CD14-positive monocyte (primary cell): Measurements from ENCODE around the gene LIPE. TPM values are rescaled to one million over a fixed set of nuclear protein-coding genes. Genes with fewer than 3 reads are reported as not detected.

Source experiments
- DNase-seq, 3 donors: peaks; one replicate each; pipeline ENCODE4 v3.0.0-alpha.2; 2011 to 2022
- H2AFZ ChIP-seq: 2 replicates; pipeline ENCODE4 v1.6.0; 2012; ENCODE audit warnings: mild to moderate bottlenecking, low read depth, low read length, inconsistent platforms; ENCODE audit not compliant: insufficient read depth, poor library complexity, severe bottlenecking
- H3K27ac ChIP-seq, 2 donors: 1 replicate in 1 of 2; 2 replicates in 1 of 2; pipeline ENCODE4 v1.5.1; 2012 to 2013; ENCODE audit warnings: low read length in 2 of 2, control low read depth in 1 of 2, inconsistent platforms in 1 of 2, low read depth in 1 of 2, mild to moderate bottlenecking in 1 of 2
- H3K27me3 ChIP-seq, 2 donors: one replicate each; pipeline versions ENCODE4 v1.6.0 to v1.6.1; 2011 to 2013; ENCODE audit warnings: low read length in 2 of 2; ENCODE audit not compliant: control insufficient read depth in 2 of 2, insufficient read depth in 2 of 2
- H3K36me3 ChIP-seq, 2 donors: replicated peaks in 1 of 2; 1 replicate in 1 of 2; 2 replicates in 1 of 2; pipeline versions ENCODE4 v1.5.1 to v1.6.1; 2012 to 2013; ENCODE audit warnings: low read length in 2 of 2, control low read depth in 1 of 2, inconsistent platforms in 1 of 2, mild to moderate bottlenecking in 1 of 2; ENCODE audit not compliant: insufficient read depth in 2 of 2, control insufficient read depth in 1 of 2
- H3K4me1 ChIP-seq, 2 donors: 1 replicate in 1 of 2; 2 replicates in 1 of 2; pipeline versions ENCODE4 v1.5.1 to v1.6.1; 2012 to 2013; ENCODE audit warnings: low read length in 2 of 2, control low read depth in 1 of 2, inconsistent platforms in 1 of 2, mild to moderate bottlenecking in 1 of 2, moderate library complexity in 1 of 2; ENCODE audit not compliant: insufficient read depth in 2 of 2, control insufficient read depth in 1 of 2
- H3K4me2 ChIP-seq: replicated peaks from 2 replicates; pipeline ENCODE3; 2012; ENCODE audit warnings: low read length, moderate library complexity, mild to moderate bottlenecking; ENCODE audit not compliant: poor library complexity, severe bottlenecking; ENCODE audit errors: extremely low read depth
- H3K4me3 ChIP-seq, 3 experiments: fragments of 200-600 bp in 1 of 3; sonication (generic) in 1 of 3; replicated peaks in 1 of 3; 1 replicate in 2 of 3; 2 replicates in 1 of 3; pipeline ENCODE4 v1.5.1; 2011 to 2013; ENCODE audit warnings: low read length in 3 of 3, mild to moderate bottlenecking in 3 of 3, control low read depth in 2 of 3, low read depth in 2 of 3, inconsistent platforms in 1 of 3, moderate library complexity in 1 of 3
- H3K79me2 ChIP-seq: 2 replicates; pipeline ENCODE4 v1.6.0; 2012; ENCODE audit warnings: mild to moderate bottlenecking, control low read depth, inconsistent platforms, low read length, moderate library complexity; ENCODE audit not compliant: insufficient read depth
- H3K9ac ChIP-seq: 2 replicates; pipeline ENCODE4 v1.6.0; 2017; ENCODE audit warnings: low read length, mild to moderate bottlenecking; ENCODE audit not compliant: insufficient read depth, poor library complexity, severe bottlenecking
- H3K9me3 ChIP-seq, 2 donors: replicated peaks in 1 of 2; 1 replicate in 1 of 2; 2 replicates in 1 of 2; pipeline versions ENCODE4 v1.5.1 to v1.6.1; 2012 to 2013; ENCODE audit warnings: low read length in 2 of 2, control low read depth in 1 of 2; ENCODE audit not compliant: control insufficient read depth in 1 of 2, insufficient read depth in 1 of 2
- H4K20me1 ChIP-seq: 2 replicates; pipeline ENCODE4 v1.6.0; 2012; ENCODE audit warnings: mild to moderate bottlenecking, low read length, control low read depth, moderate library complexity; ENCODE audit not compliant: insufficient read depth
- H3K27ac Mint-ChIP-seq, 7 donors: one replicate each; pipeline ENCODE4 v1.8.0; 2020; ENCODE audit warnings: mild to moderate bottlenecking in 7 of 7, mixed read lengths in 7 of 7, moderate library complexity in 6 of 7, inconsistent platforms in 2 of 7
- H3K27me3 Mint-ChIP-seq, 3 donors: one replicate each; pipeline ENCODE4 v1.8.0; 2021 to 2022; ENCODE audit warnings: low read depth in 3 of 3, mild to moderate bottlenecking in 3 of 3, mixed read lengths in 3 of 3, moderate library complexity in 3 of 3, inconsistent platforms in 1 of 3
- H3K36me3 Mint-ChIP-seq, 2 donors: one replicate each; pipeline ENCODE4 v1.8.0; 2020; ENCODE audit warnings: mixed read lengths in 2 of 2, inconsistent platforms in 1 of 2, mild to moderate bottlenecking in 1 of 2
- H3K4me1 Mint-ChIP-seq: one replicate; pipeline ENCODE4 v1.8.0; 2020; ENCODE audit warnings: mild to moderate bottlenecking, mixed read lengths
- H3K4me3 Mint-ChIP-seq, 2 donors: one replicate each; pipeline ENCODE4 v1.8.0; 2020; ENCODE audit warnings: mild to moderate bottlenecking in 2 of 2, mixed read lengths in 2 of 2, moderate library complexity in 1 of 2
- H3K9me3 Mint-ChIP-seq, 7 donors: one replicate each; pipeline ENCODE4 v1.8.0; 2020 to 2022; ENCODE audit warnings: mixed read lengths in 7 of 7, mild to moderate bottlenecking in 6 of 7, moderate library complexity in 6 of 7, inconsistent platforms in 2 of 7
- CTCF ChIP-seq: fragments of 200-600 bp; IDR thresholded peaks from one replicate; pipeline ENCODE4 v1.8.0; 2022; ENCODE audit warnings: antibody characterized with exemption, mild to moderate bottlenecking
- WGBS: methylation state at CpG from one replicate; pipeline ENCODE4 v1.1.5; 2013; ENCODE audit warnings: missing lambda C conversion rate; ENCODE audit not compliant: insufficient coverage; 5-methylcytosine and 5-hydroxymethylcytosine counted together
- intact Hi-C, 2 donors: fragments of 100-400 bp; cut with micrococcal nuclease; formaldehyde crosslinking; loops; one replicate each; pipeline versions ENCODE4 v1.15.0 to v1.15.1; 2023
- polyA plus RNA-seq, 3 donors: library from polyadenylated mRNA; depleted of rRNA in 1 of 3; unstranded in 2 of 3; stranded (reverse) in 1 of 3; fragments of 300-500 nt in 2 of 3; fragments of >200 nt in 1 of 3; fragmentation: Illumina TruSeq in 2 of 3; gene quantifications; 1 replicate in 2 of 3; 2 replicates in 1 of 3; pipeline ENCODE4 v1.2.3, GENCODE V29; 2012 to 2021

The LIPE gene
- polyA plus RNA-seq, 3 donors: 0.31 TPM; not detected in 2

- Histone ChIP-seq H3K27me3 (peaks cover 0 to 39% of the 10 kb centered on the region in 2 donors), H3K79me2 (no peaks in the 10 kb centered on the region), H3K4me2 (peak overlapping the region; percentile 80), H2AFZ (peak overlapping the region; percentile 91), H3K27ac (no peak overlapping the region), H3K9ac (peak overlapping the region; percentile 32), H3K4me1 (peaks cover 9 to 12% of the 10 kb centered on the region in 2 donors), H3K9me3 (no peaks in the 10 kb centered on the region), H4K20me1 (no peaks in the 10 kb centered on the region), H3K36me3 (no peaks in the 10 kb centered on the region), H3K4me3 (peak overlapping the region; percentile 4 to 76 (median 21))
- H3K27ac Mint-ChIP-seq: peak overlapping the region in 2 of 7 donors; percentile 19 to 61
- peaks cover 6% of the 10 kb centered on the region for H3K4me1 Mint-ChIP-seq
- peaks cover 26 to 53% (median 40%) of the 10 kb centered on the region in 3 donors for H3K27me3 Mint-ChIP-seq
- no peaks in the 10 kb centered on the region for H3K36me3 Mint-ChIP-seq
- WGBS: 2% methylated on average over 35 of the region's 48 CpGs
- TF ChIP-seq CTCF: peak; percentile 71
- DNase-seq: peak; percentile 64 to 69 (median 65)
- intact Hi-C loops: loop anchor here in 1 of 2 donors (5.0 kb wide), 1 partner anchor 40 kb away; no protein-coding TSS in a partner anchor
- peak overlapping the region; percentile 65 to 84 for H3K4me3 Mint-ChIP-seq
- H3K9me3 Mint-ChIP-seq: peaks cover 0 to 5% (median 0%) of the 10 kb centered on the region in 7 donors
Observed at GRCh38 chr19:42386974-42387707, 40.0 kb downstream of the LIPE start.

- intact Hi-C loops: no loop called here
- Histone ChIP-seq H3K27ac (no peak overlapping the region), H3K36me3 (peaks cover 0 to 3% of the 10 kb centered on the region in 2 donors), H4K20me1 (no peaks in the 10 kb centered on the region), H3K4me3 (no peak overlapping the region), H2AFZ (no peak overlapping the region), H3K4me2 (no peak overlapping the region), H3K4me1 (no peaks in the 10 kb centered on the region), H3K9me3 (no peaks in the 10 kb centered on the region), H3K79me2 (no peaks in the 10 kb centered on the region), H3K27me3 (no peaks in the 10 kb centered on the region), H3K9ac (no peak overlapping the region)
- Mint-ChIP-seq H3K27me3 (peaks cover 10 to 25% (median 23%) of the 10 kb centered on the region in 3 donors), H3K4me3 (peak overlapping the region in 1 of 2 donors; percentile 21), H3K9me3 (peaks cover 0 to 3% (median 0%) of the 10 kb centered on the region in 7 donors), H3K27ac (no peak overlapping the region), H3K4me1 (no peaks in the 10 kb centered on the region), H3K36me3 (peaks cover 3 to 6% of the 10 kb centered on the region in 2 donors)
- no peak for TF ChIP-seq CTCF
- no peak for DNase-seq
- 94% methylated on average over 3 of the region's 6 CpGs for WGBS
Observed at GRCh38 chr19:42380155-42380554, 47.0 kb downstream of the LIPE start.
